ENCODE results near the gene CTXND1. TPM values are rescaled to one million over a fixed set of nuclear protein-coding genes. Genes with fewer than 3 reads are reported as not detected.

Gene CTXND1
- total and polyA plus RNA-seq, 2 experiments from 2014 or later: 0.05 TPM; not detected in 1

- no peak overlapping the region for H3K4me3 Mint-ChIP-seq
- H2AFZ ChIP-seq: no peak overlapping the region
- no peak overlapping the region for H3K4me3 ChIP-seq
- H3K27me3 Mint-ChIP-seq (ENCODE audit: insufficient read depth, low read depth, poor library complexity): peaks cover 1% of the 10 kb centered on the region
- no peaks in the 10 kb centered on the region for H3K4me1 Mint-ChIP-seq
- ATAC-seq (no peak), DNase-seq (ENCODE audit: low spot score) (no peak)
- H3K36me3 Mint-ChIP-seq (ENCODE audit: low read depth): no peaks in the 10 kb centered on the region
- no peaks in the 10 kb centered on the region for H3K27me3 ChIP-seq (ENCODE audit: insufficient read depth)
- no peak for TF ChIP-seq POLR2AphosphoS5 (IDR thresholded peaks at IDR 0.05; ENCODE audit: low read depth)
- TF ChIP-seq CTCF (conservative IDR thresholded peaks at IDR 0.05; ENCODE audit: low read depth in 2 of 2): no peak
- no peak for TF ChIP-seq ZNF462 (CRISPR knock-in tag; IDR thresholded peaks at IDR 0.05)
- no peak for TF ChIP-seq ZNF114 (CRISPR knock-in tag; IDR thresholded peaks at IDR 0.05)
- no peak for TF ChIP-seq REST (IDR thresholded peaks at IDR 0.05; ENCODE audit: unreplicated experiment)
- no peak for TF ChIP-seq STAT1 (IDR thresholded peaks at IDR 0.05; ENCODE audit: unreplicated experiment)
- no peak for TF ChIP-seq JUNB (IDR thresholded peaks at IDR 0.05; ENCODE audit: unreplicated experiment)
- TF ChIP-seq EZH2phosphoT487 (IDR thresholded peaks at IDR 0.05; ENCODE audit: unreplicated experiment): no peak
- no peak for TF ChIP-seq ETS1 (IDR thresholded peaks at IDR 0.05)
- no peak for TF ChIP-seq NANOG (IDR thresholded peaks at IDR 0.05; ENCODE audit: borderline replicate concordance)
- TF ChIP-seq EZH2 (IDR thresholded peaks at IDR 0.05; ENCODE audit: low read depth, unreplicated experiment): no peak
- no peak for TF ChIP-seq ZNF331 (CRISPR knock-in tag; IDR thresholded peaks at IDR 0.05; ENCODE audit: low read depth)
- no peak for TF ChIP-seq CREB1 (CRISPR knock-in tag; IDR thresholded peaks at IDR 0.05; ENCODE audit: low read depth)
- no peaks in the 10 kb centered on the region for H3K79me2 ChIP-seq (replicated peaks; ENCODE audit: insufficient read depth)
- no peak overlapping the region for H3K27ac ChIP-seq (ENCODE audit: low read depth)
- no peak overlapping the region for H3K4me2 ChIP-seq
- no peaks in the 10 kb centered on the region for H4K20me1 ChIP-seq (replicated peaks; ENCODE audit: insufficient read depth)
- no peak overlapping the region for H3K27ac Mint-ChIP-seq
- H3K36me3 ChIP-seq (ENCODE audit: insufficient read depth): no peaks in the 10 kb centered on the region
- H3K4me1 ChIP-seq (ENCODE audit: insufficient read depth): no peaks in the 10 kb centered on the region
- H3K9me3 Mint-ChIP-seq: no peaks in the 10 kb centered on the region
- H3K9me2 ChIP-seq (ENCODE audit: insufficient read depth): 0 out of 2 replicates have a peak, but pooled peaks cover 4% of the 10 kb centered on the region
- no peaks in the 10 kb centered on the region for H3F3A ChIP-seq (replicated peaks; ENCODE audit: low read depth)
Measured at GRCh38 chr15:80270472-80270871, 18.5 kb upstream of the CTXND1 start.

All from GM23338 (cell line).